IMR-90 (cell line): ENCODE data around the gene PATE4.

Experiments
- CTCF ChIP-seq: conservative IDR thresholded peaks from 2 replicates; pipeline ENCODE4 v1.5.1; 2012; ENCODE audit warnings: mild to moderate bottlenecking, low read depth, low read length, improper control_type of control experiment
- MAFK ChIP-seq: IDR thresholded peaks from 2 replicates; pipeline ENCODE4 v1.6.1; 2012; ENCODE audit warnings: low read depth, low read length, improper control_type of control experiment
- NFE2L2 ChIP-seq: fragments of 150-350 bp; IDR thresholded peaks from 2 replicates; pipeline ENCODE4 v1.6.1; 2016; ENCODE audit warnings: low read depth, mild to moderate bottlenecking, low read length
- POLR2A ChIP-seq: IDR thresholded peaks from 2 replicates; pipeline ENCODE4 v1.6.1; 2012; ENCODE audit warnings: mild to moderate bottlenecking, low read depth, low read length

GRCh38 chr11:125872138-125872491 is 39.0 kb downstream of the PATE4 start:
- TF ChIP-seq CTCF = no peak
- TF ChIP-seq POLR2A = no peak
- TF ChIP-seq MAFK = no peak
- no peak for TF ChIP-seq NFE2L2
